OCI-LY3 (cell line): Measurements from ENCODE around the gene SNAPC5.

Experiments used
- H2AFZ ChIP-seq: fragments of 200-600, 300-600 bp; shearing (Covaris generic); 2 replicates; pipeline ENCODE4 v1.6.0; 2014; ENCODE audit warnings: antibody characterized with exemption, low read depth, low read length
- H3K27ac ChIP-seq: fragments of 200-600, 300-600 bp; sonication (generic); 2 replicates; pipeline ENCODE4 v1.5.1; 2014; ENCODE audit warnings: mild to moderate bottlenecking, low read length, moderate library complexity, mixed read lengths
- H3K27me3 ChIP-seq: fragments of 200-600, 300-600 bp; sonication (generic); 2 replicates; pipeline ENCODE4 v1.6.1; 2014; ENCODE audit warnings: low read depth, low read length, mixed read lengths
- H3K36me3 ChIP-seq: fragments of 200-600, 300-600 bp; sonication (generic); replicated peaks from 2 replicates; pipeline ENCODE3; 2014; ENCODE audit warnings: low read depth, low read length, mixed read lengths
- H3K4me1 ChIP-seq: fragments of 300-600, 200-600 bp; sonication (generic); 2 replicates; pipeline ENCODE4 v1.6.1; 2014; ENCODE audit warnings: low read length, mixed read lengths
- H3K4me2 ChIP-seq: fragments of 200-600, 300-600 bp; sonication (generic); 2 replicates; pipeline ENCODE4 v1.6.1; 2014; ENCODE audit warnings: low read length, mixed read lengths
- H3K4me3 ChIP-seq: fragments of 300-600, 200-600 bp; sonication (generic); 2 replicates; pipeline ENCODE4 v1.5.1; 2014; ENCODE audit warnings: antibody characterized with exemption, mild to moderate bottlenecking, low read length, moderate library complexity
- H3K79me2 ChIP-seq: fragments of 300-600, 200-600 bp; shearing (Covaris generic); 2 replicates; pipeline ENCODE4 v1.6.1; 2014; ENCODE audit warnings: mild to moderate bottlenecking, low read length, mixed read lengths
- H3K9ac ChIP-seq: fragments of 300-600, 200-600 bp; shearing (Covaris generic); 2 replicates; pipeline ENCODE4 v1.6.0; 2014; ENCODE audit warnings: mild to moderate bottlenecking, low read length, moderate library complexity
- H3K9me3 ChIP-seq: fragments of 200-600, 300-600 bp; shearing (Covaris generic); 2 replicates; pipeline ENCODE4 v1.6.1; 2014; ENCODE audit warnings: low read length, mixed read lengths; ENCODE audit not compliant: insufficient read depth
- H4K20me1 ChIP-seq: fragments of 200-600, 300-600 bp; sonication (generic); 2 replicates; pipeline ENCODE4 v1.6.1; 2016; ENCODE audit warnings: low read length, mixed read lengths; ENCODE audit not compliant: insufficient read depth
- CTCF ChIP-seq: fragments of 200-600, 300-600 bp; sonication (generic); IDR thresholded peaks from 2 replicates; pipeline ENCODE4 v1.5.1; 2014; ENCODE audit warnings: antibody characterized with exemption, low read length, low read depth
- EZH2phosphoT487 ChIP-seq: fragments of 200-600 bp; shearing (Covaris generic); IDR thresholded peaks from 2 replicates; pipeline ENCODE4 v1.6.1; 2018; ENCODE audit warnings: antibody characterized with exemption, mixed run types, low read depth

Gene SNAPC5

GRCh38 chr15:66497502-66498455 lies at the start of gene SNAPC5:
TSS of gene SNAPC5 (minus strand) at chr15:66497762. CDS start at chr15:66497731, 31 bp downstream.
- peaks cover 40% of the 10 kb centered on the region for H3K79me2 ChIP-seq
- peak within 1 kb of the TSS; percentile 87 for H3K4me3 ChIP-seq
- peaks cover 76% of the 10 kb centered on the region for H3K36me3 ChIP-seq
- H3K27ac ChIP-seq = peak within 1 kb of the TSS; percentile 60
- H2AFZ ChIP-seq = 0 out of 2 replicates have a peak within 1 kb of the TSS, but pooled peaks have one; percentile 0
- H4K20me1 ChIP-seq = peaks cover 20% of the 10 kb centered on the region
- no peaks in the 10 kb centered on the region for H3K27me3 ChIP-seq
- H3K9me3 ChIP-seq = no peaks in the 10 kb centered on the region
- TF ChIP-seq CTCF = peak; percentile 99
- TF ChIP-seq EZH2phosphoT487 = no peak
- H3K4me1 ChIP-seq = peaks cover 20% of the 10 kb centered on the region
- peak within 1 kb of the TSS; percentile 74 for H3K9ac ChIP-seq
- H3K4me2 ChIP-seq = peak within 1 kb of the TSS; percentile 88

GRCh38 chr15:66545255-66545654 lies 47.7 kb upstream of the SNAPC5 start:
- Histone ChIP-seq H3K9me3 (no peaks in the 10 kb centered on the region), H3K4me2 (no peak overlapping the region), H3K4me1 (no peaks in the 10 kb centered on the region), H3K27ac (no peak overlapping the region), H3K4me3 (no peak overlapping the region), H3K36me3 (peaks cover 8% of the 10 kb centered on the region), H3K79me2 (no peaks in the 10 kb centered on the region), H2AFZ (no peak overlapping the region), H3K27me3 (no peaks in the 10 kb centered on the region), H4K20me1 (no peaks in the 10 kb centered on the region), H3K9ac (no peak overlapping the region)
- no peak for TF ChIP-seq EZH2phosphoT487
- TF ChIP-seq CTCF = no peak

GRCh38 chr15:66542896-66543295 lies 45.3 kb upstream of the SNAPC5 start:
- no peak overlapping the region for H3K4me2 ChIP-seq
- no peaks in the 10 kb centered on the region for H3K4me1 ChIP-seq
- no peak for TF ChIP-seq EZH2phosphoT487
- TF ChIP-seq CTCF = no peak
- no peaks in the 10 kb centered on the region for H4K20me1 ChIP-seq
- H3K27ac ChIP-seq = no peak overlapping the region
- H3K4me3 ChIP-seq = no peak overlapping the region
- H3K79me2 ChIP-seq = no peaks in the 10 kb centered on the region
- H3K9ac ChIP-seq = no peak overlapping the region
- no peak overlapping the region for H2AFZ ChIP-seq
- H3K9me3 ChIP-seq = no peaks in the 10 kb centered on the region
- H3K36me3 ChIP-seq = peaks cover 14% of the 10 kb centered on the region
- no peaks in the 10 kb centered on the region for H3K27me3 ChIP-seq

- H3K9ac ChIP-seq = no peak overlapping the region
These were observed 37.5 kb upstream of the SNAPC5 start for GRCh38 chr15:66535056-66535455.

More at GRCh38 chr15:66535056-66535455, 37.5 kb upstream of the SNAPC5 start:
- Histone ChIP-seq H3K9me3 (no peaks in the 10 kb centered on the region), H3K36me3 (peaks cover 20% of the 10 kb centered on the region), H3K27ac (no peak overlapping the region), H3K4me3 (no peak overlapping the region), H3K4me2 (no peak overlapping the region), H2AFZ (no peak overlapping the region), H3K27me3 (no peaks in the 10 kb centered on the region), H3K4me1 (no peaks in the 10 kb centered on the region), H3K79me2 (no peaks in the 10 kb centered on the region), H4K20me1 (no peaks in the 10 kb centered on the region)
- TF ChIP-seq CTCF (no peak), EZH2phosphoT487 (no peak)
